ENCODE measurements around the gene JMJD1C.

GRCh38 chr10:63363951-63364350 is 101.8 kb downstream of the JMJD1C start:
- no peak for TF ChIP-seq POLR2A (IDR thresholded peaks at IDR 0.05; ENCODE audit: low read length)
- TF ChIP-seq GATA1 (IDR thresholded peaks at IDR 0.05; ENCODE audit: low read depth, low read length) = no peak
